ENCODE data around the gene AGFG1.
"Not testable (repeated sequence)": the region's sequence is repeated elsewhere in the genome, so short reads cannot be mapped to it uniquely, and the experiment has no call there.

AGFG1 gene

GRCh38 chr2:227499627-227500300 lies 27.8 kb downstream of the AGFG1 start:
- no peak for DNase-seq

GRCh38 chr2:227500301-227500630 lies 28.3 kb downstream of the AGFG1 start:
- no peak for DNase-seq

GRCh38 chr2:227503433-227504406 lies 31.8 kb downstream of the AGFG1 start:
- DNase-seq = no peak

GRCh38 chr2:227504700-227505099 lies 32.7 kb downstream of the AGFG1 start:
- no peak for DNase-seq

GRCh38 chr2:227506456-227506855 lies 34.5 kb downstream of the AGFG1 start:
- no peak for DNase-seq

GRCh38 chr2:227507963-227508362 lies 36.0 kb downstream of the AGFG1 start:
- DNase-seq = no peak

- DNase-seq = peak in 1 of 2 donors; percentile 26
Measured at GRCh38 chr2:227509076-227509475, 37.1 kb downstream of the AGFG1 start.

GRCh38 chr2:227509824-227510619 lies 38.1 kb downstream of the AGFG1 start:
- no peak for DNase-seq

- DNase-seq = no peak
Measured at GRCh38 chr2:227510620-227510958, 38.6 kb downstream of the AGFG1 start.

- DNase-seq = no peak
Measured at GRCh38 chr2:227511239-227511930, 39.4 kb downstream of the AGFG1 start.

- no peak for DNase-seq
Measured at GRCh38 chr2:227511955-227512354, 40.0 kb downstream of the AGFG1 start.

GRCh38 chr2:227513113-227513512 lies 41.2 kb downstream of the AGFG1 start:
- no peak for DNase-seq

- no peak for DNase-seq
Measured at GRCh38 chr2:227515742-227516141, 43.8 kb downstream of the AGFG1 start.

- DNase-seq = no peak
Measured at GRCh38 chr2:227517724-227518123, 45.8 kb downstream of the AGFG1 start.

GRCh38 chr2:227518278-227518865 lies 46.4 kb downstream of the AGFG1 start:
- DNase-seq = not testable (repeated sequence)

- DNase-seq = not testable (repeated sequence)
Measured at GRCh38 chr2:227521178-227521577, 49.2 kb downstream of the AGFG1 start.

- DNase-seq = no peak
Measured at GRCh38 chr2:227524665-227525064, 52.7 kb downstream of the AGFG1 start.

GRCh38 chr2:227527351-227527750 lies 55.4 kb downstream of the AGFG1 start:
- no peak for DNase-seq

GRCh38 chr2:227528803-227529202 lies 56.8 kb downstream of the AGFG1 start:
- no peak for DNase-seq

GRCh38 chr2:227529871-227530270 lies 57.9 kb downstream of the AGFG1 start:
- DNase-seq = no peak

GRCh38 chr2:227534714-227535113 lies 62.8 kb downstream of the AGFG1 start:
- DNase-seq = no peak

GRCh38 chr2:227536445-227536844 lies 64.5 kb downstream of the AGFG1 start:
- no peak for DNase-seq

Measured in bone marrow (tissue), 2 donors.